ENCODE measurements around the gene TTC16. TPM values are rescaled to one million over a fixed set of nuclear protein-coding genes. Genes with fewer than 3 reads are reported as not detected.

Gene TTC16
- polyA plus RNA-seq, 4 donors, result 0.01 to 0.03 TPM; not detected in 2

DNA sequence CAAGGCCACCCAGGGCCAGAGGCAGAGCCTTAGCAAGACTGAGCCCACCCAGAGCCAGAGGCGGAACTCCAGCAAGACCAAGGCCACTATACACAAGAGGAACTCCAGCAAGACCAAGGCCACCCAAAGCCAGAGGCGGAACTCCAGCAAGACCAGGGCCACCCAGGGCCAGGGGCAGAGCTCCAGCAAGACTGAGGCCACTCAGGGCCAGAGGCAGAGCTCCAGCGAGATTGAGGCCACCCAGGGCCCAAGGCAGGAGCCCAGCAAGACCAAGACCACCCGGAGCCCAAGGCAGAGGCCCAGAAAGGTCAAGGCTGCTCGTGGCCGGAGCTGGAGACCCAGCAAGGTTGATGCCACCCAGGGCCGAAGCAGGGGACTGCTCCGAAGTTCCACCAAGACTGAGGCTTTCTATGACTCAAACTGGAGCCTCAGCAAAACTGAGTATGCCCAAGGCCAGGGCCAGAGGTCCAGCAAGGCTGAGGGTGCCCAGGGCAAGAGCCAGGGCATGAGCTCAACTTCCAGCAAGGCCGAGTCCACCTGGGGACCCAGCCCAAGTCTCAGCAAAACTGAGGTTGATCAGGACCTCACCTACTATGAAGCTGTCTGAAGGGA is 15.0 kb downstream of the TTC16 start:
- 82 to 85% (median 84%) methylated on average over 8 to 9 of the region's 9 CpGs for WGBS, 3 donors
- no peaks in the 10 kb centered on the region for H3K27me3 ChIP-seq (ENCODE audit: control insufficient read depth in 3 of 3, insufficient read depth in 3 of 3, low read length in 3 of 3)
- no peak for DNase-seq
- no peak for FAIRE-seq
- H3K27ac ChIP-seq (ENCODE audit: low read depth in 1 of 3, low read length in 2 of 3), result no peak overlapping the region
- no peak overlapping the region for H3K4me3 ChIP-seq (ENCODE audit: low read depth in 1 of 3, low read length in 3 of 3)
- peaks cover 0 to 10% (median 0%) of the 10 kb centered on the region in 3 donors for H3K4me1 ChIP-seq (ENCODE audit: control insufficient read depth in 3 of 3, insufficient read depth in 2 of 3, low read depth in 1 of 3, low read length in 2 of 3)
- H3K9me3 ChIP-seq (ENCODE audit: control insufficient read depth in 2 of 2, insufficient read depth in 1 of 2, low read depth in 1 of 2, low read length in 1 of 2), result no peaks in the 10 kb centered on the region
- H3K36me3 ChIP-seq (ENCODE audit: control insufficient read depth in 3 of 3, insufficient read depth in 2 of 3, low read depth in 1 of 3, low read length in 3 of 3), result peaks cover 0 to 41% (median 0%) of the 10 kb centered on the region in 3 donors

DNA sequence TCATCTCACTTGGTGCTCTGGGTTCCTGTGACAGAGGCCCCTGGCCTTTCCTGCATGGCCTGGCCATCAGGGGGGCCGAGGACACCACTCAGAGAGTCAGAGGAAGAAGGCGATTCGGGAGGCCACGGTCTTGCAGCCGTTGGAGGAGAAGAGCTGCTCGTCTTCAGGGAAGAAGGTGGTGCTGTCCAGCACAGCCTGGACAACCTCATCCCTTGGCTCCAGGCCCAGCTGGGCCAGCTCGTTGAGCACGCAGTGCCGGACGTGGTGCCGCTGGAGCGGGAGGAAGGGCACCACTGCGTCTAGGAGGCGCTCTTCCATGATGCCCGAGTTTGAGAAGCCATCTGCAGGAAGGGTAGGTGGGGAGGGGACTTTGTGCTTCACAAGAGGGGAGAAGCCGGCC is 16.1 kb downstream of the TTC16 start:
- no peak overlapping the region for H3K4me3 ChIP-seq (ENCODE audit: low read depth in 1 of 3, low read length in 3 of 3)
- no peaks in the 10 kb centered on the region for H3K9me3 ChIP-seq (ENCODE audit: control insufficient read depth in 2 of 2, insufficient read depth in 1 of 2, low read depth in 1 of 2, low read length in 1 of 2)
- no peak overlapping the region for H3K27ac ChIP-seq (ENCODE audit: low read depth in 1 of 3, low read length in 2 of 3)
- no peak for DNase-seq
- H3K27me3 ChIP-seq (ENCODE audit: control insufficient read depth in 3 of 3, insufficient read depth in 3 of 3, low read length in 3 of 3), result no peaks in the 10 kb centered on the region
- 81 to 88% (median 85%) methylated on average over 15 to 16 of the region's 16 CpGs for WGBS, 3 donors
- no peak for FAIRE-seq
- H3K36me3 ChIP-seq (ENCODE audit: control insufficient read depth in 3 of 3, insufficient read depth in 2 of 3, low read depth in 1 of 3, low read length in 3 of 3), result peaks cover 0 to 41% (median 0%) of the 10 kb centered on the region in 3 donors
- H3K4me1 ChIP-seq (ENCODE audit: control insufficient read depth in 3 of 3, insufficient read depth in 2 of 3, low read depth in 1 of 3, low read length in 2 of 3), result peaks cover 0 to 10% (median 0%) of the 10 kb centered on the region in 3 donors

DNA sequence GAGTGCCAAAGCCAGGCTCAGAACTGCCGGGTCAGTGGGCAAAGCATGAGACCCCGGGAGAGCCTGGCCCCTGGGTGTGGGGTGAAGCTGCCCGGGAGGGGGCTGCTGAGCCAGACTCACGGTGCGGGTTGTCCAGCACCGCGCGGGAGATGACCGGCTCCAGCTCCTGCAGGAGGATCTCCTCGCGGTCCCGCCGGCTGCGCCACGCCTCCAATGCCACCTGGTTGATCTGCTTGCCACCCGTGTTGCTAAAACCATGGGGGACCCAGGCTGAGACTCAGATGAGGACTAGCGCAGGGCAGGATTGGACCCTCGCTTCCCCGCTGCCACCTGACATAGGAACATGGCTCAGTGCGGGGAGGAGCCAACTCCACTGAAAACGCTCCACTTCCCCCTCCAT is 16.6 kb downstream of the TTC16 start:
- 95 to 96% (median 95%) methylated on average over 21 of the region's 21 CpGs for WGBS, 3 donors
- Histone ChIP-seq H3K4me3 (ENCODE audit: low read depth in 1 of 3, low read length in 3 of 3) (no peak overlapping the region), H3K4me1 (ENCODE audit: control insufficient read depth in 3 of 3, insufficient read depth in 2 of 3, low read depth in 1 of 3, low read length in 2 of 3) (peaks cover 0 to 10% (median 0%) of the 10 kb centered on the region in 3 donors), H3K27ac (ENCODE audit: low read depth in 1 of 3, low read length in 2 of 3) (no peak overlapping the region), H3K9me3 (ENCODE audit: control insufficient read depth in 2 of 2, insufficient read depth in 1 of 2, low read depth in 1 of 2, low read length in 1 of 2) (no peaks in the 10 kb centered on the region), H3K36me3 (ENCODE audit: control insufficient read depth in 3 of 3, insufficient read depth in 2 of 3, low read depth in 1 of 3, low read length in 3 of 3) (peaks cover 0 to 41% (median 0%) of the 10 kb centered on the region in 3 donors), H3K27me3 (ENCODE audit: control insufficient read depth in 3 of 3, insufficient read depth in 3 of 3, low read length in 3 of 3) (no peaks in the 10 kb centered on the region)
- FAIRE-seq (no peak), DNase-seq (no peak)

DNA sequence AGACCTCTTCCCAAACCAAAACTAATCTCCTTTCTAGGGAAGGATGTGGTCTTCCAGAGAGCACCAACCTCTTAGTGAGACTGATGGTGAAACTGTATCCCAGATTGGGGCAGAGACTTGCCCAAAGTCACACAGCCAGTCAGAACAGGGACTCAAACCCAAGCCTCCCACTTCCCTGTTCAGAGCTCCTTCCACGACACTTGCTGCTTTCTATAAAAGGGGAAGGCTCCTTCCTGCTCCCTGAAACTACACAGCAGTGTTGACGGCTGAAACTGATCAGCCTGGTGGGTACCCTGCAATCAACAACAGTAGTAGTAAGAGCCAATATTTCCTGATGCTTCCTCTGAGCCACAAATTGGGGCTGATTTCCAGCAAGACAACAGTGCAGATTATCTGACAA is 17.7 kb downstream of the TTC16 start:
- Histone ChIP-seq H3K27ac (ENCODE audit: low read depth in 1 of 3, low read length in 2 of 3) (no peak overlapping the region), H3K36me3 (ENCODE audit: control insufficient read depth in 3 of 3, insufficient read depth in 2 of 3, low read depth in 1 of 3, low read length in 3 of 3) (peaks cover 0 to 45% (median 0%) of the 10 kb centered on the region in 3 donors), H3K9me3 (ENCODE audit: control insufficient read depth in 2 of 2, insufficient read depth in 1 of 2, low read depth in 1 of 2, low read length in 1 of 2) (no peaks in the 10 kb centered on the region), H3K4me3 (ENCODE audit: low read depth in 1 of 3, low read length in 3 of 3) (no peak overlapping the region), H3K4me1 (ENCODE audit: control insufficient read depth in 3 of 3, insufficient read depth in 2 of 3, low read depth in 1 of 3, low read length in 2 of 3) (peaks cover 0 to 10% (median 0%) of the 10 kb centered on the region in 3 donors), H3K27me3 (ENCODE audit: control insufficient read depth in 3 of 3, insufficient read depth in 3 of 3, low read length in 3 of 3) (no peaks in the 10 kb centered on the region)
- WGBS, 3 donors, result 79 to 87% (median 86%) methylated on average over 2 of the region's 2 CpGs
- FAIRE-seq (no peak), DNase-seq (no peak)

GRCh38 chr9:127734247-127734746 is 18.4 kb downstream of the TTC16 start:
- 50 to 59% (median 58%) methylated on average over 21 to 22 of the region's 22 CpGs for WGBS, 3 donors

DNA sequence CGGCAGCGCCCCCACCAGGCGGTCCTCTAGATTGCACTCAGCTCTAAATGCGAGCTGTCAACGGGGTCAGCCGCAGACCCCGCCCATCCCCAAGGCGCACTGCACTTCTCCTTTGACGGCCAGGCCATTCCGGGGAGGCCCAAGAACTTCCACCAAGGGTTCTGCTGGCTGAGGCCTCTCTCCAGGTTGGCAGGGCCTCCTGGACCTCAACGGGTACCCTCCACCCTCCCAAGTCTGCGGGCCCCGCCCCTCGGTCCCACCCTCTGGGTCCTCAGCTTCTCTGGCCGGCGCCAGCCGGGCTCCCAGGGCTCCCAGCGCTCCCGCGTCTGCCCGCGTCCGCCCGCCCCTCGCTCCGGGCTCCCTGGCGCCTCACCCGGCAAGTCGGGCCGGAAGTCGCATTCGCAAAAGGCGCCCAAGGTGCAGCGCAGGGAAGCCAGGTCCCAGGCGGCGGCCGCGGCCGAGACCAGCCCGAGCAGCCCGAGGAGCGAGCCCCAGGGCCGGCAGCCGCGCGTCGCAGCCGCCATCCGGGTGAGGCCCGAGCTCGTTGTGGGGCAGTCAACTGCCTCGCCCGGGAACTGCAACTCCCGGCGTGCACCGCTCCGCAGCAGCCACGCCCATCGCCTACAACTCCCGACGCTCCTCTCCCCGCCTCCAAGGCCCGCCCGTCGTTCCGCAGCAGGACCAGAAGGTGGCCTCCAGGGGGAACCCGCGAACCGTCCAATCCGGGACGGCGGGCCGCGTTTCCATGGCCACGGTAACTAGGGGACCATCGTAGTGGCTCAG is 19.1 kb downstream of the TTC16 start, which contains the start of gene TOR2A:
TOR2A (minus strand) TSS at position 548 of the 783 bp plus-strand sequence; CDS start at position 524, 24 bp downstream.
- H3K27me3 ChIP-seq (ENCODE audit: control insufficient read depth in 3 of 3, insufficient read depth in 3 of 3, low read length in 3 of 3), result peaks cover 0 to 4% (median 0%) of the 10 kb centered on the region in 3 donors
- H3K4me3 ChIP-seq (ENCODE audit: low read depth in 1 of 3, low read length in 3 of 3), result peak within 1 kb of the TSS; percentile 58 to 80 (median 72)
- H3K9me3 ChIP-seq (ENCODE audit: control insufficient read depth in 2 of 2, insufficient read depth in 1 of 2, low read depth in 1 of 2, low read length in 1 of 2), result no peaks in the 10 kb centered on the region
- DNase-seq (peak; percentile 96 to 99), FAIRE-seq (no peak)
- peaks cover 0 to 10% (median 0%) of the 10 kb centered on the region in 3 donors for H3K4me1 ChIP-seq (ENCODE audit: control insufficient read depth in 3 of 3, insufficient read depth in 2 of 3, low read depth in 1 of 3, low read length in 2 of 3)
- H3K36me3 ChIP-seq (ENCODE audit: control insufficient read depth in 3 of 3, insufficient read depth in 2 of 3, low read depth in 1 of 3, low read length in 3 of 3), result peaks cover 0 to 45% (median 0%) of the 10 kb centered on the region in 3 donors
- peak within 1 kb of the TSS; percentile 92 to 95 (median 95) for H3K27ac ChIP-seq (ENCODE audit: low read depth in 1 of 3, low read length in 2 of 3)
- 0% methylated on average over 69 to 76 of the region's 76 CpGs for WGBS, 3 donors

More at GRCh38 chr9:127734247-127734746, 18.4 kb downstream of the TTC16 start:
- Histone ChIP-seq H3K4me1 (ENCODE audit: control insufficient read depth in 3 of 3, insufficient read depth in 2 of 3, low read depth in 1 of 3, low read length in 2 of 3) (peaks cover 0 to 10% (median 0%) of the 10 kb centered on the region in 3 donors), H3K27ac (ENCODE audit: low read depth in 1 of 3, low read length in 2 of 3) (peak overlapping the region in 2 of 3 donors; percentile 95), H3K27me3 (ENCODE audit: control insufficient read depth in 3 of 3, insufficient read depth in 3 of 3, low read length in 3 of 3) (no peaks in the 10 kb centered on the region), H3K36me3 (ENCODE audit: control insufficient read depth in 3 of 3, insufficient read depth in 2 of 3, low read depth in 1 of 3, low read length in 3 of 3) (peaks cover 0 to 47% (median 0%) of the 10 kb centered on the region in 3 donors), H3K9me3 (ENCODE audit: control insufficient read depth in 2 of 2, insufficient read depth in 1 of 2, low read depth in 1 of 2, low read length in 1 of 2) (no peaks in the 10 kb centered on the region), H3K4me3 (ENCODE audit: low read depth in 1 of 3, low read length in 3 of 3) (peak overlapping the region in 2 of 3 donors; percentile 72 to 80)
- DNase-seq (no peak), FAIRE-seq (no peak)

- WGBS, 3 donors, result 18 to 29% (median 24%) methylated on average over 15 of the region's 15 CpGs
- FAIRE-seq, result no peak
- Histone ChIP-seq H3K27me3 (ENCODE audit: control insufficient read depth in 3 of 3, insufficient read depth in 3 of 3, low read length in 3 of 3) (peaks cover 0 to 9% (median 0%) of the 10 kb centered on the region in 3 donors), H3K36me3 (ENCODE audit: control insufficient read depth in 3 of 3, insufficient read depth in 2 of 3, low read depth in 1 of 3, low read length in 3 of 3) (peaks cover 0 to 41% (median 0%) of the 10 kb centered on the region in 3 donors), H3K9me3 (ENCODE audit: control insufficient read depth in 2 of 2, insufficient read depth in 1 of 2, low read depth in 1 of 2, low read length in 1 of 2) (no peaks in the 10 kb centered on the region), H3K4me1 (ENCODE audit: control insufficient read depth in 3 of 3, insufficient read depth in 2 of 3, low read depth in 1 of 3, low read length in 2 of 3) (peaks cover 0 to 10% (median 0%) of the 10 kb centered on the region in 3 donors), H3K27ac (ENCODE audit: low read depth in 1 of 3, low read length in 2 of 3) (peak overlapping the region in 2 of 3 donors; percentile 6 to 45), H3K4me3 (ENCODE audit: low read depth in 1 of 3, low read length in 3 of 3) (no peak overlapping the region)
- no peak for DNase-seq
These were observed 19.8 kb downstream of the TTC16 start for GRCh38 chr9:127735530-127736185.

GRCh38 chr9:127738666-127739065 is 22.8 kb downstream of the TTC16 start:
- no peak for DNase-seq
- Histone ChIP-seq H3K27ac (ENCODE audit: low read depth in 1 of 3, low read length in 2 of 3) (no peak overlapping the region), H3K4me3 (ENCODE audit: low read depth in 1 of 3, low read length in 3 of 3) (no peak overlapping the region), H3K27me3 (ENCODE audit: control insufficient read depth in 3 of 3, insufficient read depth in 3 of 3, low read length in 3 of 3) (peaks cover 0 to 34% (median 0%) of the 10 kb centered on the region in 3 donors), H3K36me3 (ENCODE audit: control insufficient read depth in 3 of 3, insufficient read depth in 2 of 3, low read depth in 1 of 3, low read length in 3 of 3) (peaks cover 0 to 16% (median 0%) of the 10 kb centered on the region in 3 donors), H3K9me3 (ENCODE audit: control insufficient read depth in 2 of 2, insufficient read depth in 1 of 2, low read depth in 1 of 2, low read length in 1 of 2) (no peaks in the 10 kb centered on the region), H3K4me1 (ENCODE audit: control insufficient read depth in 3 of 3, insufficient read depth in 2 of 3, low read depth in 1 of 3, low read length in 2 of 3) (peaks cover 0 to 15% (median 0%) of the 10 kb centered on the region in 3 donors)
- WGBS, 3 donors, result 83 to 91% (median 88%) methylated on average over 13 of the region's 13 CpGs
- no peak for FAIRE-seq
